Measurements from ENCODE around the gene ANO1. TPM values are rescaled to one million over a fixed set of nuclear protein-coding genes. Genes with fewer than 3 reads are reported as not detected.

ANO1 gene
- total RNA-seq, 1 experiment from 2014 or later, result 41.7 TPM

GRCh38 chr11:70183483-70184176, 105.5 kb downstream of the ANO1 start:
- TF ChIP-seq CTCF (IDR thresholded peaks at IDR 0.05 in 2 of 3, conservative IDR thresholded peaks at IDR 0.05 in 1 of 3; ENCODE audit: borderline replicate concordance in 1 of 3, insufficient read depth in 1 of 3, low read depth in 2 of 3, low read length in 2 of 3), result no peak
- TF ChIP-seq JUND (IDR thresholded peaks at IDR 0.05), result no peak
- TF ChIP-seq SP1 (IDR thresholded peaks at IDR 0.05; ENCODE audit: low read depth), result no peak
- TF ChIP-seq SIN3A (IDR thresholded peaks at IDR 0.05; ENCODE audit: low read depth), result no peak
- TF ChIP-seq POLR2AphosphoS5 (IDR thresholded peaks at IDR 0.05; ENCODE audit: low read depth, low read length), result no peak
- TF ChIP-seq ZNF274 (IDR thresholded peaks at IDR 0.05; ENCODE audit: low read depth, low read length), result no peak
- TF ChIP-seq CEBPB (IDR thresholded peaks at IDR 0.05; ENCODE audit: low read depth), result no peak
- TF ChIP-seq RAD21 (IDR thresholded peaks at IDR 0.05; ENCODE audit: low read depth), result no peak
- no peak for TF ChIP-seq ATF3 (IDR thresholded peaks at IDR 0.05)
- no peak for TF ChIP-seq MAX (IDR thresholded peaks at IDR 0.05)
- RAD21 ChIA-PET (ENCODE audit: low non-redundant PET in 1 of 2, low total read pairs in 2 of 2, uncharacterized antibody in 2 of 2, unreplicated experiment in 2 of 2), result no interaction called here

More at GRCh38 chr11:70183483-70184176, 105.5 kb downstream of the ANO1 start:
- intact Hi-C loops (cut with micrococcal nuclease), result no loop called here
- Histone ChIP-seq H3K9me3 (ENCODE audit: control insufficient read depth in 1 of 2, insufficient read depth in 1 of 2, low read depth in 1 of 2, low read length in 2 of 2) (no peaks in the 10 kb centered on the region), H3K4me1 (ENCODE audit: control insufficient read depth in 1 of 2, insufficient read depth in 2 of 2, low read length in 2 of 2) (no peaks in the 10 kb centered on the region), H3K9me2 (ENCODE audit: insufficient read depth) (no peaks in the 10 kb centered on the region), H3K4me2 (ENCODE audit: low read length) (no peak overlapping the region), H3K9ac (ENCODE audit: low read length) (no peak overlapping the region), H3K27me3 (ENCODE audit: insufficient read depth, low read length) (no peaks in the 10 kb centered on the region), H3K27ac (ENCODE audit: low read depth, low read length) (no peak overlapping the region), H3K4me3 (replicated peaks in 1 of 2; ENCODE audit: low read depth in 1 of 2, low read length in 2 of 2) (no peak overlapping the region), H2AFZ (ENCODE audit: low read depth, low read length, poor library complexity, severe bottlenecking) (no peak overlapping the region), H4K20me1 (ENCODE audit: insufficient read depth) (no peaks in the 10 kb centered on the region), H3K36me3 (ENCODE audit: control insufficient read depth in 1 of 2, insufficient read depth in 2 of 2, low read length in 2 of 2) (no peaks in the 10 kb centered on the region; a peak in 1 of 4 replicates), H3K79me2 (ENCODE audit: insufficient read depth, low read length) (no peaks in the 10 kb centered on the region)
- DNase-seq (ENCODE audit: low read depth, low spot score) (no peak), ATAC-seq (no peak)
- BruUV-seq (replicated peaks), result no TSS peak
- POLR2A ChIA-PET, result no interaction called here
- CTCF ChIA-PET, result interaction anchor here (1.1 to 1.4 kb wide), 2 partner anchors 8 to 271 kb away, joined by 3 to 4 read pairs; no protein-coding TSS in a partner anchor

Data from HCT116 (cell line).